B cell (primary cell): ENCODE measurements around the gene FLCN. TPM values are rescaled to one million over a fixed set of nuclear protein-coding genes. Genes with fewer than 3 reads are reported as not detected.

Experiments
- ATAC-seq: fragments of 200-7000 bp; cut with Tn5 transposase; one replicate; pipeline ENCODE4 v1.10.0; 2021; ENCODE audit warnings: low read depth, mild to moderate bottlenecking, moderate number of reproducible peaks, moderate library complexity
- CTCF ChIA-PET: fragments of 350-600 bp; sonication (Branson Sonifier 250); formaldehyde crosslinking; loops from one replicate; lab custom pipeline; 2021; ENCODE audit warnings: antibody characterized with exemption, inconsistent platforms; lab: Charles Lee
- POLR2A ChIA-PET: fragments of 350-600 bp; sonication (Branson Sonifier 250); formaldehyde crosslinking; loops from one replicate; lab custom pipeline; 2021; ENCODE audit warnings: antibody characterized with exemption; lab: Charles Lee
- DNase-seq: peaks from one replicate; pipeline ENCODE4 v3.0.0; 2013
- H2AFZ ChIP-seq: 2 replicates; pipeline ENCODE4 v1.6.1; 2012; ENCODE audit warnings: mild to moderate bottlenecking, low read depth, low read length; ENCODE audit not compliant: insufficient read depth, poor library complexity, severe bottlenecking
- H3K27ac ChIP-seq, 2 donors: 1 replicate in 1 of 2; 2 replicates in 1 of 2; pipeline ENCODE4 v1.5.1; 2012 to 2013; ENCODE audit warnings: low read length in 2 of 2, mild to moderate bottlenecking in 2 of 2, moderate library complexity in 1 of 2
- H3K27me3 ChIP-seq, 4 experiments: fragments of 200-600 bp in 1 of 4; sonication (generic) in 1 of 4; replicated peaks in 1 of 4; 1 replicate in 2 of 4; 2 replicates in 2 of 4; pipeline versions ENCODE4 v1.6.1 to v1.7.0; 2013 to 2016; ENCODE audit warnings: low read length in 3 of 4, mild to moderate bottlenecking in 2 of 4, mixed read lengths in 1 of 4, moderate library complexity in 1 of 4; ENCODE audit not compliant: insufficient read depth in 4 of 4, control insufficient read depth in 3 of 4; ENCODE audit errors: control extremely low read depth in 1 of 4
- H3K36me3 ChIP-seq, 2 experiments: replicated peaks in 1 of 2; 1 replicate in 1 of 2; 2 replicates in 1 of 2; pipeline versions ENCODE4 v1.6.1 to v1.7.1; 2013; ENCODE audit warnings: low read length in 1 of 2; ENCODE audit not compliant: insufficient read depth in 2 of 2, control insufficient read depth in 1 of 2; ENCODE audit errors: control extremely low read depth in 1 of 2, extremely low read depth in 1 of 2
- H3K4me1 ChIP-seq, 2 donors: fragments of 200-600 bp in 1 of 2; sonication (generic) in 1 of 2; 1 replicate in 1 of 2; 2 replicates in 1 of 2; pipeline versions ENCODE4 v1.5.1 to v1.6.1; 2013 to 2017; ENCODE audit warnings: low read length in 2 of 2; ENCODE audit not compliant: control insufficient read depth in 2 of 2, insufficient read depth in 2 of 2
- H3K4me2 ChIP-seq: replicated peaks from 2 replicates; pipeline ENCODE3; 2012; ENCODE audit warnings: mild to moderate bottlenecking, low read depth, low read length; ENCODE audit not compliant: poor library complexity, severe bottlenecking
- H3K4me3 ChIP-seq, 5 experiments: fragments of 200-600 bp in 1 of 5; sonication (generic) in 1 of 5; 1 replicate in 3 of 5; 2 replicates in 2 of 5; pipeline versions ENCODE4 v1.5.1 to v1.7.0; 2011 to 2016; ENCODE audit warnings: low read length in 4 of 5, mild to moderate bottlenecking in 4 of 5, low read depth in 2 of 5, control low read depth in 1 of 5, moderate library complexity in 1 of 5; ENCODE audit not compliant: insufficient read depth in 1 of 5; ENCODE audit errors: control extremely low read depth in 1 of 5, extremely low read depth in 1 of 5
- H3K79me2 ChIP-seq: fragments of 200-600 bp; sonication (generic); one replicate; pipeline ENCODE4 v1.6.0; 2016; ENCODE audit warnings: low read length; ENCODE audit not compliant: control insufficient read depth, insufficient read depth
- H3K9ac ChIP-seq: fragments of 200-600 bp; sonication (generic); 2 replicates; pipeline ENCODE4 v1.6.1; 2017; ENCODE audit warnings: mild to moderate bottlenecking, low read length, moderate library complexity
- H3K9me3 ChIP-seq, 3 donors: one replicate each; pipeline versions ENCODE4 v1.6.1 to v1.7.1; 2013; ENCODE audit warnings: low read length in 2 of 3; ENCODE audit not compliant: control insufficient read depth in 2 of 3, insufficient read depth in 1 of 3; ENCODE audit errors: control extremely low read depth in 1 of 3
- H4K20me1 ChIP-seq: 2 replicates; pipeline ENCODE4 v1.6.0; 2012; ENCODE audit warnings: mild to moderate bottlenecking, low read length; ENCODE audit not compliant: insufficient read depth, control insufficient read depth, poor library complexity, severe bottlenecking
- H3K27ac Mint-ChIP-seq: one replicate; pipeline ENCODE4 v1.8.0; 2021; ENCODE audit warnings: mixed read lengths
- H3K27me3 Mint-ChIP-seq: one replicate; pipeline ENCODE4 v1.8.0; 2021; ENCODE audit warnings: mixed read lengths
- H3K4me1 Mint-ChIP-seq: one replicate; pipeline ENCODE4 v1.8.0; 2021; ENCODE audit warnings: mixed read lengths
- H3K4me3 Mint-ChIP-seq: one replicate; pipeline ENCODE4 v1.8.0; 2021; ENCODE audit warnings: mixed read lengths
- H3K9me3 Mint-ChIP-seq: one replicate; pipeline ENCODE4 v1.8.0; 2022; ENCODE audit warnings: mixed read lengths; ENCODE audit not compliant: insufficient read depth
- EZH2 ChIP-seq: IDR thresholded peaks from 2 replicates; pipeline ENCODE4 v1.6.1; 2012; ENCODE audit warnings: borderline replicate concordance, low read depth, mild to moderate bottlenecking, moderate library complexity, low read length; ENCODE audit not compliant: insufficient read depth, poor library complexity, severe bottlenecking
- WGBS: methylation state at CpG from one replicate; pipeline ENCODE4 v1.1.5; 2013; ENCODE audit warnings: missing lambda C conversion rate; ENCODE audit not compliant: insufficient coverage; 5-methylcytosine and 5-hydroxymethylcytosine counted together
- intact Hi-C: fragments of 100-400 bp; cut with micrococcal nuclease; formaldehyde crosslinking; loops from one replicate; pipeline ENCODE4 v1.10.0; 2022
- polyA plus RNA-seq: library from polyadenylated mRNA; depleted of rRNA; stranded (reverse); fragments of >200 nt; gene quantifications from 2 replicates; pipeline ENCODE4 v1.2.3, GENCODE V29; 2012
- total RNA-seq, 2 donors: library from RNA; stranded (reverse); fragments of 120-200 nt in 1 of 2; gene quantifications; 1 replicate in 1 of 2; 2 replicates in 1 of 2; pipeline versions ENCODE4 v1.2.3 to v1.2.4, GENCODE V29; 2013 to 2022
- TF ChIP-seq, protein P1 (sequence below): fragments of 200-600 bp; IDR thresholded peaks from one replicate; pipeline ENCODE4 v1.8.0; 2022; ENCODE audit warnings: antibody characterized with exemption, mild to moderate bottlenecking

FLCN gene
- total and polyA plus RNA-seq, 2 donors (not counting 1 experiment from before 2014, with no cell fraction given), result 36.6 to 128 TPM

DNA sequence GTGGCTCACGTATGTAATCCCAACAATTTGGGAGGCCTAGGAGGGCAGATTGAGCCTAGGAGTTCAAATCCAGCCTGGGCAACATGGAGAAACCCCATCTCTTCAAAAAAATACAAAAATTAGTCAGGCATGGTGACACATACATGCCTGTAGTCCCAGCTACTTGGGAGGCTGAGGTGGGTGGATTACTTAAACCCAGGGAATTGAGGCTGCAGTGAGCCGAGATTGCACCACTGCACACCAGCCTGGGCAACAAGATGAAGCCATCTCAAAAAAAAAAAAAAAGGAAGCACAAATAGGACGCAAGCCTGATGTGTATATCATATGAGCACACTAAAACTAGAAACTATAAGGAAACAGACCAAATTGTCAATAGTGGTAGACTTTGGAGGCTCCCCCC, 17.1 kb upstream of the FLCN start:
- CTCF ChIA-PET, result no interaction called here

GRCh38 chr17:17253406-17253805, 16.4 kb upstream of the FLCN start:
- no peak for ATAC-seq
- Mint-ChIP-seq H3K4me3 (no peak overlapping the region), H3K9me3 (no peaks in the 10 kb centered on the region), H3K27me3 (no peaks in the 10 kb centered on the region), H3K27ac (no peak overlapping the region), H3K4me1 (no peaks in the 10 kb centered on the region)
- intact Hi-C loops, result no loop called here
- Histone ChIP-seq H2AFZ (no peak overlapping the region), H3K4me3 (no peak overlapping the region), H3K9me3 (no peaks in the 10 kb centered on the region), H3K27ac (no peak overlapping the region), H4K20me1 (no peaks in the 10 kb centered on the region), H3K9ac (no peak overlapping the region), H3K4me2 (no peak overlapping the region), H3K79me2 (peaks cover 5% of the 10 kb centered on the region), H3K36me3 (peaks cover 15 to 64% of the 10 kb centered on the region in 2 experiments), H3K27me3 (no peaks in the 10 kb centered on the region), H3K4me1 (no peaks in the 10 kb centered on the region)
- no peak for TF ChIP-seq EZH2
- TF ChIP-seq, protein P1, sequence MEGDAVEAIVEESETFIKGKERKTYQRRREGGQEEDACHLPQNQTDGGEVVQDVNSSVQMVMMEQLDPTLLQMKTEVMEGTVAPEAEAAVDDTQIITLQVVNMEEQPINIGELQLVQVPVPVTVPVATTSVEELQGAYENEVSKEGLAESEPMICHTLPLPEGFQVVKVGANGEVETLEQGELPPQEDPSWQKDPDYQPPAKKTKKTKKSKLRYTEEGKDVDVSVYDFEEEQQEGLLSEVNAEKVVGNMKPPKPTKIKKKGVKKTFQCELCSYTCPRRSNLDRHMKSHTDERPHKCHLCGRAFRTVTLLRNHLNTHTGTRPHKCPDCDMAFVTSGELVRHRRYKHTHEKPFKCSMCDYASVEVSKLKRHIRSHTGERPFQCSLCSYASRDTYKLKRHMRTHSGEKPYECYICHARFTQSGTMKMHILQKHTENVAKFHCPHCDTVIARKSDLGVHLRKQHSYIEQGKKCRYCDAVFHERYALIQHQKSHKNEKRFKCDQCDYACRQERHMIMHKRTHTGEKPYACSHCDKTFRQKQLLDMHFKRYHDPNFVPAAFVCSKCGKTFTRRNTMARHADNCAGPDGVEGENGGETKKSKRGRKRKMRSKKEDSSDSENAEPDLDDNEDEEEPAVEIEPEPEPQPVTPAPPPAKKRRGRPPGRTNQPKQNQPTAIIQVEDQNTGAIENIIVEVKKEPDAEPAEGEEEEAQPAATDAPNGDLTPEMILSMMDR, result no peak
- ChIA-PET POLR2A (no interaction called here), CTCF (no interaction called here)
- 96% methylated on average over 2 of the region's 3 CpGs for WGBS
- no peak for DNase-seq

More for the DNA sequence above, 17.1 kb upstream of the FLCN start:
- peaks cover 5% of the 10 kb centered on the region for H3K79me2 ChIP-seq
- POLR2A ChIA-PET, result no interaction called here
- H4K20me1 ChIP-seq, result no peaks in the 10 kb centered on the region
- H3K9ac ChIP-seq, result no peak overlapping the region
- Mint-ChIP-seq H3K9me3 (no peaks in the 10 kb centered on the region), H3K4me3 (no peak overlapping the region), H3K4me1 (no peaks in the 10 kb centered on the region), H3K27ac (no peak overlapping the region), H3K27me3 (no peaks in the 10 kb centered on the region)
- H3K9me3 ChIP-seq, result no peaks in the 10 kb centered on the region
- H2AFZ ChIP-seq, result no peak overlapping the region
- H3K27ac ChIP-seq, result no peak overlapping the region
- intact Hi-C loops, result no loop called here
- H3K27me3 ChIP-seq, result no peaks in the 10 kb centered on the region
- ATAC-seq, result no peak
- H3K4me3 ChIP-seq, result no peak overlapping the region
- no peak for DNase-seq
- peaks cover 15 to 65% of the 10 kb centered on the region in 2 experiments for H3K36me3 ChIP-seq
- TF ChIP-seq EZH2, result no peak
- TF ChIP-seq, protein P1, result no peak
- WGBS, result 100% methylated on average over 1 of the region's 3 CpGs
- no peaks in the 10 kb centered on the region for H3K4me1 ChIP-seq
- no peak overlapping the region for H3K4me2 ChIP-seq
